H9 (cell line): ENCODE results near the gene JAKMIP1. TPM values are rescaled to one million over a fixed set of nuclear protein-coding genes. Genes with fewer than 3 reads are reported as not detected.

Experiments used
- DNase-seq: peaks from one replicate; pipeline ENCODE4 v3.0.0-alpha.2; 2017
- H2AFZ ChIP-seq: one replicate; pipeline ENCODE4 v1.6.1; 2013; ENCODE audit warnings: mild to moderate bottlenecking, low read length, control low read depth, moderate library complexity
- H2AK5ac ChIP-seq: 2 replicates; pipeline ENCODE4 v1.6.1; 2013; ENCODE audit warnings: low read length, control low read depth, mixed read lengths; ENCODE audit not compliant: insufficient read length
- H2BK120ac ChIP-seq: one replicate; pipeline ENCODE4 v1.6.1; 2013; ENCODE audit warnings: low read depth, mild to moderate bottlenecking, low read length, control low read depth, inconsistent platforms; ENCODE audit not compliant: poor library complexity, severe bottlenecking
- H2BK12ac ChIP-seq: 2 replicates; pipeline ENCODE4 v1.6.1; 2013; ENCODE audit warnings: low read length, control low read depth, mixed read lengths, low read depth; ENCODE audit not compliant: insufficient read length
- H2BK15ac ChIP-seq: 2 replicates; pipeline ENCODE4 v1.6.1; 2013; ENCODE audit warnings: low read depth, low read length, control low read depth
- H2BK20ac ChIP-seq: one replicate; pipeline ENCODE4 v1.6.1; 2013; ENCODE audit warnings: low read depth, mild to moderate bottlenecking, low read length, control low read depth, inconsistent platforms; ENCODE audit not compliant: poor library complexity, severe bottlenecking
- H2BK5ac ChIP-seq: 2 replicates; pipeline ENCODE4 v1.6.1; 2013; ENCODE audit warnings: low read length, control low read depth, mixed read lengths; ENCODE audit not compliant: insufficient read length
- H3K14ac ChIP-seq: 2 replicates; pipeline ENCODE4 v1.6.1; 2013; ENCODE audit warnings: low read length, control low read depth; ENCODE audit not compliant: insufficient read depth
- H3K18ac ChIP-seq: 2 replicates; pipeline ENCODE4 v1.6.1; 2013; ENCODE audit warnings: low read depth, mild to moderate bottlenecking, mixed read lengths, low read length, control low read depth; ENCODE audit not compliant: insufficient read length
- H3K23ac ChIP-seq: 2 replicates; pipeline ENCODE4 v1.6.1; 2013; ENCODE audit warnings: low read length, control low read depth, mixed read lengths, low read depth; ENCODE audit not compliant: insufficient read length
- H3K23me2 ChIP-seq: 2 replicates; pipeline ENCODE4 v1.6.1; 2013; ENCODE audit warnings: low read depth, mild to moderate bottlenecking, mixed read lengths, low read length, control low read depth; ENCODE audit not compliant: insufficient read length, poor library complexity, severe bottlenecking
- H3K27ac ChIP-seq: 2 replicates; pipeline ENCODE4 v1.5.1; 2013; ENCODE audit warnings: low read length, control low read depth, mixed read lengths, low read depth; ENCODE audit not compliant: insufficient read length
- H3K27me3 ChIP-seq: 2 replicates; pipeline ENCODE4 v1.6.1; 2013; ENCODE audit warnings: low read length, control low read depth, inconsistent platforms; ENCODE audit not compliant: insufficient read depth
- H3K4ac ChIP-seq: 2 replicates; pipeline ENCODE4 v1.6.1; 2013; ENCODE audit warnings: low read depth, mild to moderate bottlenecking, control low read depth, inconsistent platforms, low read length, moderate library complexity
- H3K4me1 ChIP-seq: 2 replicates; pipeline ENCODE4 v1.6.1; 2013; ENCODE audit warnings: low read length, control low read depth, inconsistent platforms; ENCODE audit not compliant: insufficient read depth
- H3K4me2 ChIP-seq: 2 replicates; pipeline ENCODE4 v1.6.1; 2013; ENCODE audit warnings: low read length, control low read depth, mixed read lengths; ENCODE audit not compliant: insufficient read length, insufficient read depth
- H3K56ac ChIP-seq: 2 replicates; pipeline ENCODE4 v1.6.1; 2013; ENCODE audit warnings: low read depth, mild to moderate bottlenecking, mixed read lengths, low read length, control low read depth; ENCODE audit not compliant: insufficient read length
- H3K79me1 ChIP-seq: 2 replicates; pipeline ENCODE4 v1.6.1; 2013; ENCODE audit warnings: low read depth, mild to moderate bottlenecking, moderate library complexity, low read length, control low read depth, inconsistent platforms; ENCODE audit not compliant: insufficient read depth, poor library complexity, severe bottlenecking
- H3K79me2 ChIP-seq: 2 replicates; pipeline ENCODE4 v1.6.1; 2013; ENCODE audit warnings: low read length, control low read depth, inconsistent platforms; ENCODE audit not compliant: insufficient read depth
- H3K9ac ChIP-seq: 2 replicates; pipeline ENCODE4 v1.6.1; 2013; ENCODE audit warnings: low read length, control low read depth, mixed read lengths; ENCODE audit not compliant: insufficient read length; ENCODE audit errors: extremely low read depth
- H3K9me3 ChIP-seq: one replicate; pipeline ENCODE4 v1.6.1; 2013; ENCODE audit warnings: low read depth, low read length, inconsistent platforms; ENCODE audit not compliant: control insufficient read depth
- H3T11ph ChIP-seq: one replicate; pipeline ENCODE4 v1.6.1; 2013; ENCODE audit warnings: mild to moderate bottlenecking, low read length, control low read depth, inconsistent platforms
- H4K20me1 ChIP-seq: one replicate; pipeline ENCODE4 v1.6.1; 2013; ENCODE audit not compliant: control insufficient read depth, insufficient read length, insufficient read depth
- H4K5ac ChIP-seq: 2 replicates; pipeline ENCODE4 v1.6.1; 2013; ENCODE audit warnings: low read depth, mild to moderate bottlenecking, mixed read lengths, low read length, control low read depth; ENCODE audit not compliant: insufficient read length
- H4K8ac ChIP-seq: replicated peaks from 2 replicates; pipeline ENCODE4 v1.6.1; 2013; ENCODE audit warnings: low read length, control low read depth, mixed read lengths, low read depth; ENCODE audit not compliant: insufficient read length
- H4K91ac ChIP-seq: 2 replicates; pipeline ENCODE4 v1.6.1; 2013; ENCODE audit warnings: low read depth, mild to moderate bottlenecking, moderate library complexity, mixed read lengths, low read length, control low read depth; ENCODE audit not compliant: insufficient read length
- H3K27ac Mint-ChIP-seq, 3 experiments: 2 replicates in 2 of 3; 3 replicates in 1 of 3; pipeline ENCODE4 v1.8.0; 2020 to 2021; ENCODE audit warnings: mixed read lengths in 3 of 3, mild to moderate bottlenecking in 1 of 3, moderate library complexity in 1 of 3
- H3K27me3 Mint-ChIP-seq: 2 replicates; pipeline ENCODE4 v1.8.0; 2021; ENCODE audit warnings: low read depth, mild to moderate bottlenecking, moderate library complexity, mixed read lengths
- H3K36me3 Mint-ChIP-seq, 3 experiments: 2 replicates in 2 of 3; 3 replicates in 1 of 3; pipeline ENCODE4 v1.8.0; 2020 to 2021; ENCODE audit warnings: low read depth in 3 of 3, mixed read lengths in 3 of 3; ENCODE audit not compliant: insufficient read depth in 1 of 3
- H3K4me1 Mint-ChIP-seq, 2 experiments: 2 replicates each; pipeline ENCODE4 v1.8.0; 2020; ENCODE audit warnings: mixed read lengths in 2 of 2
- H3K4me3 Mint-ChIP-seq, 2 experiments: 2 replicates in 1 of 2; 3 replicates in 1 of 2; pipeline ENCODE4 v1.8.0; 2020 to 2021; ENCODE audit warnings: mild to moderate bottlenecking in 2 of 2, mixed read lengths in 2 of 2, moderate library complexity in 1 of 2
- H3K9me3 Mint-ChIP-seq, 2 experiments: 2 replicates in 1 of 2; 3 replicates in 1 of 2; pipeline ENCODE4 v1.8.0; 2020; ENCODE audit warnings: mild to moderate bottlenecking in 2 of 2, mixed read lengths in 2 of 2, moderate library complexity in 1 of 2
- CTCF ChIP-seq: fragments of 200-600 bp; sonication (generic); conservative IDR thresholded peaks from 3 replicates; pipeline ENCODE4 v1.8.0; 2021; ENCODE audit warnings: antibody characterized with exemption, mild to moderate bottlenecking
- WGBS: extraction: QIAGEN DNeasy Blood & Tissue Kit; methylation state at CpG from one replicate; pipeline ENCODE4 v1.1.7; 2013; ENCODE audit warnings: missing lambda C conversion rate, low lambda C conversion rate, mixed read lengths; ENCODE audit not compliant: insufficient read length; ENCODE audit errors: extremely low coverage; 5-methylcytosine and 5-hydroxymethylcytosine counted together
- total RNA-seq: library from RNA; stranded (reverse); gene quantifications from 2 replicates; pipeline ENCODE4 v1.2.1, GENCODE V29; 2021

The JAKMIP1 gene
- total RNA-seq, 1 experiment from 2014 or later: 1.5 TPM

- Mint-ChIP-seq H3K9me3 (no peaks in the 10 kb centered on the region), H3K27ac (no peak overlapping the region), H3K4me3 (no peak overlapping the region), H3K36me3 (no peaks in the 10 kb centered on the region), H3K27me3 (peaks cover 8% of the 10 kb centered on the region), H3K4me1 (peaks cover 28 to 31% of the 10 kb centered on the region in 2 experiments)
- Histone ChIP-seq H4K91ac (no peak overlapping the region), H3K9ac (no peak overlapping the region), H2BK20ac (no peak overlapping the region), H3K9me3 (no peaks in the 10 kb centered on the region), H3K4me1 (no peaks in the 10 kb centered on the region; the same call in 1 of the 2 replicates), H3K23ac (no peak overlapping the region), H2BK12ac (no peak overlapping the region), H3K27ac (no peak overlapping the region), H3K4me2 (peak overlapping the region; percentile 15), H3K79me2 (no peaks in the 10 kb centered on the region), H4K20me1 (no peaks in the 10 kb centered on the region), H3K23me2 (no peaks in the 10 kb centered on the region), H3K79me1 (no peaks in the 10 kb centered on the region), H3T11ph (no peak overlapping the region), H2BK15ac (no peak overlapping the region), H2AK5ac (no peak overlapping the region), H2AFZ (no peak overlapping the region), H4K5ac (no peak overlapping the region), H3K27me3 (no peaks in the 10 kb centered on the region), H3K14ac (no peak overlapping the region), H4K8ac (no peak overlapping the region), H3K4ac (no peak overlapping the region), H3K18ac (no peak overlapping the region), H2BK5ac (no peak overlapping the region), H3K56ac (no peak overlapping the region), H2BK120ac (no peak overlapping the region)
- WGBS: no CpG with 5 or more reads among the region's 7 CpGs
- TF ChIP-seq CTCF: no peak
- DNase-seq: peak; percentile 70
Measured at GRCh38 chr4:6092131-6092530, 108.2 kb downstream of the JAKMIP1 start.
